Loucy (cell line): ENCODE data around the gene TTLL1.

Source experiments
- H2AFZ ChIP-seq: fragments of 200-600 bp; sonication (generic); 2 replicates; pipeline ENCODE4 v1.6.0; 2016; ENCODE audit warnings: antibody characterized with exemption, mild to moderate bottlenecking, low read length, moderate library complexity
- H3F3A ChIP-seq: fragments of 200-600 bp; 2 replicates; pipeline ENCODE4 v1.6.0; 2016; ENCODE audit warnings: antibody characterized with exemption, low read depth, mild to moderate bottlenecking
- H3K27me3 ChIP-seq: fragments of 200-600 bp; sonication (generic); 2 replicates; pipeline ENCODE4 v1.6.1; 2014; ENCODE audit warnings: low read length, mild to moderate bottlenecking; ENCODE audit not compliant: insufficient read depth, poor library complexity, severe bottlenecking
- H3K36me3 ChIP-seq: fragments of 200-600 bp; sonication (generic); 2 replicates; pipeline ENCODE4 v1.6.1; 2016; ENCODE audit warnings: low read length; ENCODE audit not compliant: insufficient read depth
- H3K4me1 ChIP-seq: fragments of 200-600 bp; sonication (generic); 2 replicates; pipeline ENCODE4 v1.5.1; 2014; ENCODE audit warnings: low read length, mild to moderate bottlenecking; ENCODE audit not compliant: insufficient read depth, poor library complexity, severe bottlenecking
- H3K4me2 ChIP-seq: fragments of 200-600 bp; sonication (generic); 2 replicates; pipeline ENCODE4 v1.6.0; 2014; ENCODE audit warnings: antibody characterized with exemption, low read length, low read depth, mild to moderate bottlenecking; ENCODE audit not compliant: poor library complexity, severe bottlenecking
- H3K4me3 ChIP-seq: fragments of 200-600 bp; sonication (generic); 2 replicates; pipeline ENCODE4 v1.5.1; 2014; ENCODE audit warnings: low read length, mild to moderate bottlenecking, mixed read lengths; ENCODE audit not compliant: poor library complexity, severe bottlenecking
- H3K79me2 ChIP-seq: fragments of 200-600 bp; sonication (generic); 2 replicates; pipeline ENCODE4 v1.6.1; 2014; ENCODE audit warnings: low read length; ENCODE audit not compliant: insufficient read depth
- H3K9ac ChIP-seq: fragments of 200-600 bp; sonication (generic); 2 replicates; pipeline ENCODE4 v1.6.0; 2014; ENCODE audit warnings: mild to moderate bottlenecking, low read depth, low read length, moderate library complexity; ENCODE audit not compliant: poor library complexity, severe bottlenecking
- H3K9me2 ChIP-seq: fragments of 200-600 bp; sonication (generic); replicated peaks from 2 replicates; pipeline ENCODE4 v1.6.1; 2016; ENCODE audit warnings: low read depth, low read length, mixed read lengths
- H3K9me3 ChIP-seq: fragments of 200-600 bp; sonication (generic); 2 replicates; pipeline ENCODE4 v1.6.1; 2014; ENCODE audit warnings: mild to moderate bottlenecking, antibody characterized with exemption, low read length, low read depth; ENCODE audit not compliant: insufficient read depth
- H4K20me1 ChIP-seq: fragments of 200-600 bp; sonication (generic); 2 replicates; pipeline ENCODE4 v1.6.0; 2014; ENCODE audit warnings: antibody characterized with exemption, low read length, mild to moderate bottlenecking; ENCODE audit not compliant: insufficient read depth, poor library complexity, severe bottlenecking
- CTCF ChIP-seq: fragments of 200-600 bp; sonication (generic); conservative IDR thresholded peaks from 2 replicates; pipeline ENCODE4 v1.5.1; 2014; ENCODE audit warnings: mild to moderate bottlenecking, antibody characterized with exemption, low read length
- EZH2phosphoT487 ChIP-seq: fragments of 200-600 bp; IDR thresholded peaks from 2 replicates; pipeline ENCODE4 v1.6.1; 2018; ENCODE audit warnings: antibody characterized with exemption, mild to moderate bottlenecking, moderate library complexity, borderline replicate concordance

Gene TTLL1

GRCh38 chr22:43078522-43078921 lies 10.7 kb downstream of the TTLL1 start:
- no peaks in the 10 kb centered on the region for H3K9me2 ChIP-seq
- no peak overlapping the region for H2AFZ ChIP-seq
- no peaks in the 10 kb centered on the region for H3K79me2 ChIP-seq
- H3K27me3 ChIP-seq, result no peaks in the 10 kb centered on the region
- H3K4me1 ChIP-seq, result no peaks in the 10 kb centered on the region
- no peaks in the 10 kb centered on the region for H3K36me3 ChIP-seq
- TF ChIP-seq EZH2phosphoT487, result no peak
- no peak for TF ChIP-seq CTCF
- H4K20me1 ChIP-seq, result no peaks in the 10 kb centered on the region
- H3K9ac ChIP-seq, result no peak overlapping the region
- no peaks in the 10 kb centered on the region for H3K9me3 ChIP-seq
- H3K4me2 ChIP-seq, result no peak overlapping the region
- H3F3A ChIP-seq, result no peaks in the 10 kb centered on the region
- H3K4me3 ChIP-seq, result no peak overlapping the region

- H3K4me1 ChIP-seq, result no peaks in the 10 kb centered on the region
- H3K4me3 ChIP-seq, result no peak overlapping the region
- no peaks in the 10 kb centered on the region for H3F3A ChIP-seq
- H2AFZ ChIP-seq, result no peak overlapping the region
- no peaks in the 10 kb centered on the region for H3K36me3 ChIP-seq
- H3K9me3 ChIP-seq, result no peaks in the 10 kb centered on the region
- no peak overlapping the region for H3K9ac ChIP-seq
- H3K4me2 ChIP-seq, result no peak overlapping the region
- H3K9me2 ChIP-seq, result no peaks in the 10 kb centered on the region
- H3K79me2 ChIP-seq, result no peaks in the 10 kb centered on the region
- no peaks in the 10 kb centered on the region for H3K27me3 ChIP-seq
- TF ChIP-seq EZH2phosphoT487 (no peak), CTCF (no peak)
- H4K20me1 ChIP-seq, result no peaks in the 10 kb centered on the region
Observed at GRCh38 chr22:43077121-43077877, 11.9 kb downstream of the TTLL1 start.

GRCh38 chr22:43066844-43067385 lies 22.3 kb downstream of the TTLL1 start:
- Histone ChIP-seq H2AFZ (no peak overlapping the region), H3K4me3 (no peak overlapping the region), H3K4me2 (no peak overlapping the region)

More at GRCh38 chr22:43066844-43067385, 22.3 kb downstream of the TTLL1 start:
- Histone ChIP-seq H3K4me1 (no peaks in the 10 kb centered on the region), H3K9me3 (no peaks in the 10 kb centered on the region), H4K20me1 (no peaks in the 10 kb centered on the region), H3K36me3 (no peaks in the 10 kb centered on the region), H3F3A (no peaks in the 10 kb centered on the region), H3K9me2 (no peaks in the 10 kb centered on the region), H3K79me2 (no peaks in the 10 kb centered on the region), H3K9ac (no peak overlapping the region), H3K27me3 (no peaks in the 10 kb centered on the region)
- TF ChIP-seq EZH2phosphoT487, result no peak
- no peak for TF ChIP-seq CTCF
